Measurements from ENCODE around the gene CARNS1. TPM values are rescaled to one million over a fixed set of nuclear protein-coding genes. Genes with fewer than 3 reads are reported as not detected.
A peak's percentile ranks its signal among the peaks of the same experiment; 100 is the strongest.

The CARNS1 gene
- total RNA-seq, 1 experiment from 2014 or later, result not detected

DNA sequence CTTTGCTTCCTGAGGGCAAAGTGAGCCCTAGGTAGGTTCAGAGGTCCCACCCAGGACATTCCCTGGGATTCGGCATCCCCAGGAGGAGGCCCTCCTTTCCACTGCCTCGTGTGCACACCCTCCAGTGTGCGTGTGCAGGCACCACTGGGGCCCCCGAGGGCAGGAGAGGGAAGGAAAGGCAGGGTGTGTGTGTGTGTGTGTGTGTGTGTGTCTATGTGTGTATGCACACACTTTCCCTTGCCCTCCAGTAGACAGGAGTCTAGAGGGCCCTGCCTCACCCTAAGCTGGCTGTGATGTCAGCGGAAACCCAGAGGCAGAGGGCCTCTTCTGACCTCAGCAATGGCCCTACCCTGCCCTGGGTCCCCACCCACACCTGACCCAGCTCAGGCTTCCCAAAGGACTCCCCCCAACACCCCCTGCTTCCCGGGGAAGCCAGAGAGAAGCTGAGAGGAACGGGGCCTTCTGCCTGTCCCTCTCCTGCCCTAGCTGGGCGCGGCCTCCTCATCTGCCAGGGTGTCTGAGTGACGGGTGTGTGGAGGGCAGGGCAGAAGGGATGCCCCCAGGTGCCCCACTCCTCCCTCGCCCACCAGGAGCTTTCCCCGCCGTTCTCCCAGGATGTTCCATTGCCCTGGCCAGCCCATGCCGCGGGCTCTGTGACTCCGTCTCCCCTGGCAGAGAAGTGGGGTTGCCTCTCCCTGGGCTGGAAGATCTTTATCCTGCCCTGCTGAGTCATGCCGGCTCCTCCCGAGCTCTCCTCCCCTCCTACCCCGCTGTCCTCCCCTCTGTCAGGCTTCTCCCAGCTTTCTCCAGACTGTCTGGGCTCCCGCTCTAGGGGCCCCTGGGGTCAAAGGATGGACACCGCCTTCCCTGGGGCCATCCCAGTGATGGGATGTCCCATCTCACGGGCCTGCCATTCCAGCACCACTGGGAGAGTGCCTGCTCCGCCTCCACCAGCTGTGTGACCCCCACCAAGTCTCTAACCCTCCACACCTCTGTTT, 36.1 kb upstream of the CARNS1 start:
- Histone ChIP-seq H3K36me3 (ENCODE audit: insufficient read depth, low read length) (no peaks in the 10 kb centered on the region), H3K4me1 (ENCODE audit: low read length) (peaks cover 26% of the 10 kb centered on the region), H3K9ac (ENCODE audit: low read length) (no peak overlapping the region), H3K4me3 (ENCODE audit: low read length) (no peak overlapping the region), H3K9me3 (ENCODE audit: low read length) (no peaks in the 10 kb centered on the region), H4K20me1 (ENCODE audit: insufficient read depth, low read depth, low read length) (no peaks in the 10 kb centered on the region), H3K9me2 (replicated peaks; ENCODE audit: insufficient read depth, low read length) (no peaks in the 10 kb centered on the region), H3K27me3 (ENCODE audit: low read length) (no peaks in the 10 kb centered on the region), H2AFZ (ENCODE audit: low read length) (no peak overlapping the region), H3K79me2 (ENCODE audit: low read length) (no peaks in the 10 kb centered on the region), H3K27ac (ENCODE audit: low read length) (no peak overlapping the region), H3K4me2 (ENCODE audit: low read depth, low read length, poor library complexity, severe bottlenecking) (no peak overlapping the region)
- no peak for DNase-seq

DNA sequence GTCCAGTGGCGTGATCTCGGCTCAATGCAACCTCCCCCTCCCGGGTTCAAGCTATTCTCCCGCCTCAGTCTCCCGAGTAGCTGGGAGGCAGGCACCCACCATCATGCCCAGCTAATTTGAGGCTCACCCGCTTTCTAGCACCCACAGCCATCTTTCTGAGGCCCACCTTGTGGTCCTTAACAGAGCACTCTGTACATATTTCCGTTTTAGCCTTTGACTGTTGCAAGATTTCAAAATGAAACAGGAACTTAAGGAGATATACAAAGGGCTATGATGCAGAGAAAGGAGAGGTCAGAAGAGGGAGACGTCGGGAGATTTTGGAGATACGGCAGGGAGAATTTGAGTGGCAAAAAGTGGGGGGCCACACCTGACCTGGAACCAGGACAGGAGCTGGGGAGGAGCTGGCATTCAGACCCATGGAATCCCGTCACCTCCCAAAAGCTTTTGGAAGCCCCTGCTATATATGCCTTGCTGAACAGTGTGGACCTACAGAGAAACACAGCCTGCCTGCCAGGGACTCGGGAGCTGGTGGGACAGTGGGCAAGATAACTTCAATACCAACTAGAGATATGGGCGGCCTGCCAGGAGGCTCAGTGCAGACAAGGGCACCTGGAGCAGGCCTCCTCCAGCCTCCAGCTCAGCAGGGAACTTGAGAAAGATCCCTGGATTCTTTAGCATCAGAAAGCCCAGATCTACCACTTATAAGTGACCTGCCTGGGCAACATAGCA, 34.1 kb upstream of the CARNS1 start:
- peak overlapping the region; percentile 54 for H3K9ac ChIP-seq (ENCODE audit: low read length)
- H4K20me1 ChIP-seq (ENCODE audit: insufficient read depth, low read depth, low read length), result no peaks in the 10 kb centered on the region
- H3K27me3 ChIP-seq (ENCODE audit: low read length), result no peaks in the 10 kb centered on the region
- peaks cover 21% of the 10 kb centered on the region for H3K4me1 ChIP-seq (ENCODE audit: low read length)
- peak overlapping the region; percentile 39 for H3K4me3 ChIP-seq (ENCODE audit: low read length)
- peak overlapping the region; percentile 72 for H3K27ac ChIP-seq (ENCODE audit: low read length)
- H3K9me3 ChIP-seq (ENCODE audit: low read length), result no peaks in the 10 kb centered on the region
- H3K9me2 ChIP-seq (replicated peaks; ENCODE audit: insufficient read depth, low read length), result no peaks in the 10 kb centered on the region
- H3K36me3 ChIP-seq (ENCODE audit: insufficient read depth, low read length), result no peaks in the 10 kb centered on the region
- no peaks in the 10 kb centered on the region for H3K79me2 ChIP-seq (ENCODE audit: low read length)
- H3K4me2 ChIP-seq (ENCODE audit: low read depth, low read length, poor library complexity, severe bottlenecking), result peak overlapping the region; percentile 63
- peak; percentile 83 for DNase-seq
- peak overlapping the region; percentile 32 for H2AFZ ChIP-seq (ENCODE audit: low read length)

DNA sequence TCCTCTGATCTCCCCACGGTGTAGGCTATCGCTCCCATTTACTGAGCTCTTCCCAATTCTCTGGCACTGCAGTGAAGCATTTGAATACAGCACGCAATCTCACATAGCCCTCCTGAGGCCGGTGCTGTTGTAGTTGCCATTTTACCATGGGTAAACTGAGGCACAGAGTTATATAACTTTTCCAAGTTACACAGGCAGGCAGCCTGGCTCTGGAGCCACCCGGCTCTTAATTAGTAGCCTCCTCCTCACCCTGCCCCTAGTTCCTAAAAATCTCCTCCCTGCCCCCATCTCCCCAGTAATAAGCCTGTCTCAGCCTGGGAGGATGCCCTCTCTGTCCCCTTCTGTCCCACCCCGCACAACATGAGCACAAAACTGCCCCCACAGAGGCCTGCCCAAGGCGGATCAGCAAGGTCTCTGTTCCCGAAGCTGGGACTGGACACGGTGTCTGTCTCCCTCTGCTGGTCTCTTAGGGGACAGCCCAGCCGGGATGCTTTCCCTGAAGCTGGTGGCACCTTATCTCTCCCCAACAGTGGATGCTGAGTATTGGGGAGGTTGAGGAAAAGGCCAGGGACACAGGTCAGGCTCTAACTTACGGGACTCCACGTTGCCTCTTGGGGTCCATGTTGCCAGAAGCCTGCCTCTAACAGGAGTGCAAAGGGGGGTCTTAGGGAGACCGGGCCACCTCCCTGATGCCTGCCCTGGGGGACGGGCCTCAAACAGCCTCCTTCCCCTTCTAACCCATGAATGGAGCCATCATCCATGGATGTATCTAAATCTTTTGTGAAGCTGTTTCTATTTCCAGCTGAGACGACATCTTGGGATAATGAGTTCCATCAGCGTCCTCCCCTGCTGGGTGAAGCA, 33.0 kb upstream of the CARNS1 start:
- H2AFZ ChIP-seq (ENCODE audit: low read length), result no peak overlapping the region
- H3K4me2 ChIP-seq (ENCODE audit: low read depth, low read length, poor library complexity, severe bottlenecking), result no peak overlapping the region
- no peaks in the 10 kb centered on the region for H3K27me3 ChIP-seq (ENCODE audit: low read length)
- no peak overlapping the region for H3K4me3 ChIP-seq (ENCODE audit: low read length)
- H3K9me2 ChIP-seq (replicated peaks; ENCODE audit: insufficient read depth, low read length), result no peaks in the 10 kb centered on the region
- H3K9me3 ChIP-seq (ENCODE audit: low read length), result no peaks in the 10 kb centered on the region
- no peaks in the 10 kb centered on the region for H3K36me3 ChIP-seq (ENCODE audit: insufficient read depth, low read length)
- H3K4me1 ChIP-seq (ENCODE audit: low read length), result peaks cover 25% of the 10 kb centered on the region
- no peak overlapping the region for H3K9ac ChIP-seq (ENCODE audit: low read length)
- H4K20me1 ChIP-seq (ENCODE audit: insufficient read depth, low read depth, low read length), result no peaks in the 10 kb centered on the region
- no peak overlapping the region for H3K27ac ChIP-seq (ENCODE audit: low read length)
- DNase-seq, result peak; percentile 94
- H3K79me2 ChIP-seq (ENCODE audit: low read length), result no peaks in the 10 kb centered on the region

DNA sequence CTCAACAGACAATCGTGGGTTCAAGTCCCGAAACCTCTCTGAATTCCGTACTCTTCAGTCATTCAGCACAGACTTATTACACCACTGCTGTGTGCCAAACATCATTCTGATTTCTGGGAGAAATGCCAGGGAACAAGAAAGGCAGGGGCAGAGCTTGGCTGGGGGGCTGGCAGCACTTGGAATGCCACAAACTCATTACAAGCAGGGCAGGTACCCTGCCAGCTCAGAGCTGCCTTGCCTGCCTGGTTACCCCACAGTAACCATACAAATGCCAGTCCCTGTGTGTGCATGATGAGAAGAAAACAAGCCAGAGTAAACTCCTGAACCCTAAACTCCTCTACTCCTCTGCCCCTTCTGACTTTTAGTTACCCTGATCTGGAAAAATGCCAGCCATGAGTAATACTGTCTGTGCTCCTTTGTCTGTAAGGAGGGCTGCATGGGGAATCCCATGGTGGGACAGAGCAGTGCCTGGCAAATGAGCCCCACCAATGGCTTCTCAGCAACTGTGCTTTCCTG, 30.6 kb upstream of the CARNS1 start:
- H3K27ac ChIP-seq (ENCODE audit: low read length), result no peak overlapping the region
- no peaks in the 10 kb centered on the region for H3K36me3 ChIP-seq (ENCODE audit: insufficient read depth, low read length)
- H3K4me3 ChIP-seq (ENCODE audit: low read length), result no peak overlapping the region
- no peak overlapping the region for H2AFZ ChIP-seq (ENCODE audit: low read length)
- no peaks in the 10 kb centered on the region for H3K79me2 ChIP-seq (ENCODE audit: low read length)
- H3K9ac ChIP-seq (ENCODE audit: low read length), result no peak overlapping the region
- DNase-seq, result no peak
- H3K4me1 ChIP-seq (ENCODE audit: low read length), result peaks cover 25% of the 10 kb centered on the region
- no peaks in the 10 kb centered on the region for H3K9me3 ChIP-seq (ENCODE audit: low read length)
- H3K27me3 ChIP-seq (ENCODE audit: low read length), result no peaks in the 10 kb centered on the region
- no peak overlapping the region for H3K4me2 ChIP-seq (ENCODE audit: low read depth, low read length, poor library complexity, severe bottlenecking)
- 0 out of 2 replicates have a peak, but pooled peaks cover 3% of the 10 kb centered on the region for H4K20me1 ChIP-seq (ENCODE audit: insufficient read depth, low read depth, low read length)
- H3K9me2 ChIP-seq (replicated peaks; ENCODE audit: insufficient read depth, low read length), result no peaks in the 10 kb centered on the region

DNA sequence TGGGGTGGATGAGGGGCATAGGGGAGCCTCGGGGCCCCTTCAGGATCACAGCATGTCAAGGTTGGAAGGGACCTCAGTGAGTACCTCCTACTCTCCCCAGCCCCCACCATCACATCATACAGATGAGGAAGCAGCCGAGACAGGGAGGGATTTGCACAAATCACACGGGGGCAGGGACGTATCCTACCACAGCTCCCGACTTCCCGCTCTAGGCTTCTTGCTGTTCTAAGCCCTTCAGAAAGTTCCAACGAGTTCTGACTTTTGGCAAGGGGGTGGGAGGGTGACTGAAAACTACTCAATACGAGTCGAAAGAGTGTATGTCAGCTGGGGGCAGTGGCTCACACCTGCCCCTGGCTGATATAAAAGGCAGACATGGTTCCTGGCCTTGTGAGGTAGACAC, 28.4 kb upstream of the CARNS1 start:
- Histone ChIP-seq H3K4me2 (ENCODE audit: low read depth, low read length, poor library complexity, severe bottlenecking) (no peak overlapping the region), H3K4me3 (ENCODE audit: low read length) (no peak overlapping the region), H3K9ac (ENCODE audit: low read length) (no peak overlapping the region), H3K27me3 (ENCODE audit: low read length) (no peaks in the 10 kb centered on the region), H3K27ac (ENCODE audit: low read length) (no peak overlapping the region), H3K9me3 (ENCODE audit: low read length) (no peaks in the 10 kb centered on the region), H3K79me2 (ENCODE audit: low read length) (peaks cover 6% of the 10 kb centered on the region), H2AFZ (ENCODE audit: low read length) (no peak overlapping the region), H3K9me2 (replicated peaks; ENCODE audit: insufficient read depth, low read length) (no peaks in the 10 kb centered on the region), H3K36me3 (ENCODE audit: insufficient read depth, low read length) (no peaks in the 10 kb centered on the region), H4K20me1 (ENCODE audit: insufficient read depth, low read depth, low read length) (0 out of 2 replicates have a peak, but pooled peaks cover 3% of the 10 kb centered on the region), H3K4me1 (ENCODE audit: low read length) (peaks cover 19% of the 10 kb centered on the region)
- peak; percentile 48 for DNase-seq

- Histone ChIP-seq H3K27ac (ENCODE audit: low read length) (no peak overlapping the region), H3K36me3 (ENCODE audit: insufficient read depth, low read length) (no peaks in the 10 kb centered on the region), H3K9me2 (replicated peaks; ENCODE audit: insufficient read depth, low read length) (no peaks in the 10 kb centered on the region), H3K79me2 (ENCODE audit: low read length) (peaks cover 10% of the 10 kb centered on the region), H3K4me3 (ENCODE audit: low read length) (no peak overlapping the region), H3K4me1 (ENCODE audit: low read length) (peaks cover 17% of the 10 kb centered on the region), H2AFZ (ENCODE audit: low read length) (no peak overlapping the region), H3K4me2 (ENCODE audit: low read depth, low read length, poor library complexity, severe bottlenecking) (no peak overlapping the region), H3K9ac (ENCODE audit: low read length) (no peak overlapping the region), H3K27me3 (ENCODE audit: low read length) (no peaks in the 10 kb centered on the region), H3K9me3 (ENCODE audit: low read length) (no peaks in the 10 kb centered on the region), H4K20me1 (ENCODE audit: insufficient read depth, low read depth, low read length) (0 out of 2 replicates have a peak, but pooled peaks cover 7% of the 10 kb centered on the region)
- DNase-seq, result no peak
These were observed 28.0 kb upstream of the CARNS1 start for GRCh38 chr11:67387518-67387917.

DNA sequence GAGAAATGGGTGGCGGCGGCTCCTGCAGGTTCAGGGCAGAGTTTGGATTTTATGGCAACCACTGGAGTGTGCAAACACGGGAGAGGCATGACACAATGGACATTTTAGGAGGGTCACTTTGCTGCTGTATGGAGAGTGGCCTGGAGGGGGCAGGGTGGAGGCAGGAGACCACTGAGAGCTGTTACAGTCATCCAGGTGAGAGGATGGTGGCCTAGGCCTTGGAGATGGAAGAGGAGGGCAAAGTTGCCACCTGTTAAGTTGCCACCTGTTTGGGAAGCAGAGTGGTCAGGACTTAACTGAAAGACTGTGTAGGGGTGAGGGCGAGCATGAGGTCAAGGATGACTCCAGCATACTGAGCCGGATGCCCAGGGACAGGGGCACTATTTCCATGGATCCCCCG, 26.0 kb upstream of the CARNS1 start:
- DNase-seq, result peak; percentile 76
- Histone ChIP-seq H3K4me2 (ENCODE audit: low read depth, low read length, poor library complexity, severe bottlenecking) (no peak overlapping the region), H3K4me3 (ENCODE audit: low read length) (no peak overlapping the region), H3K4me1 (ENCODE audit: low read length) (peaks cover 34% of the 10 kb centered on the region), H3K9ac (ENCODE audit: low read length) (no peak overlapping the region), H3K36me3 (ENCODE audit: insufficient read depth, low read length) (no peaks in the 10 kb centered on the region), H3K9me3 (ENCODE audit: low read length) (no peaks in the 10 kb centered on the region), H2AFZ (ENCODE audit: low read length) (no peak overlapping the region), H4K20me1 (ENCODE audit: insufficient read depth, low read depth, low read length) (peaks cover 9% of the 10 kb centered on the region; the same call in 1 of the 2 replicates), H3K27me3 (ENCODE audit: low read length) (no peaks in the 10 kb centered on the region), H3K27ac (ENCODE audit: low read length) (no peak overlapping the region), H3K79me2 (ENCODE audit: low read length) (peaks cover 13% of the 10 kb centered on the region), H3K9me2 (replicated peaks; ENCODE audit: insufficient read depth, low read length) (no peaks in the 10 kb centered on the region)
